ENCODE data around the gene ZMYM1.
"Not testable (repeated sequence)": the region's sequence is repeated elsewhere in the genome, so short reads cannot be mapped to it uniquely, and the experiment has no call there.

Gene ZMYM1

GRCh38 chr1:35080171-35080854 is 1.1 kb downstream of the ZMYM1 start:
- DNase-seq, result no peak

DNA sequence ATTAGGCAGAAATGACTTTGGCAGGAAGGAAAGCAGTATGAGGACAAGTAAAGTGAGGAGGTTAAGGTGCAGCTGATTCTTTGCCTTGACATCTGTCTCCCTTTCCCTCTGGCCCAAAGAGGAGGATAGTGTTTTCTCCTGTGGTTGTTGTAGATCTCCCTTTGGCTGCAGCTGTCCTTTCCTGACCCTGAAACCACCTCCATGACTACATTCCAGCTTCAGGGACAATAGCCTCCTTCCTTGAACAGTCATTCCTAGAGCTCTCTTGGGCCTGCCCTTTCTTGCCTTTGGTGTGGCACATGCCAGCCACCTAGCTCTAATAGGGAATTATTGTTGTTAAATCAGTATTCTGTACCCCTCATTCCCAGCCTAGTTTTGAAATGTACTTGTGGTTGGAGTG is 6.2 kb downstream of the ZMYM1 start:
- no peak for DNase-seq

GRCh38 chr1:35097224-35097623 is 18.0 kb downstream of the ZMYM1 start:
- no peak for DNase-seq

DNA sequence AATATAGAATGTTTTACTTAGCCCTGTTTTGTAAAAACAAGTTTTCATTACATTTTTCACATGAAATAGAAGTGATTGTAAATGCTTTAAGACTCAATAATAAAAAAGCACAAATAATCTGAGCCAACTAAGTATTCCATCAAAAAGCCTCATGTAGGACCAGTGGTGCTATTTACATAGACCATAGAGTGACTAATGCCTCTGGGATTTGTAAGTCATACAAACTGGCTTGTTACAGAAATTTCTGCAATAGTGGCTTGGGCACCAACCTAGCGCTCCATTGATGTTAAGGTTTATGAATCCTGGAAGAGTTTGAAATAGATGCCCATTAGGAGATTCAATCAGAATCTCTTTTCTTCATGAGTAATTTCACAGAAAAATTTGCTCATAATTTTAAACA is 31.9 kb downstream of the ZMYM1 start:
- DNase-seq, result no peak

DNA sequence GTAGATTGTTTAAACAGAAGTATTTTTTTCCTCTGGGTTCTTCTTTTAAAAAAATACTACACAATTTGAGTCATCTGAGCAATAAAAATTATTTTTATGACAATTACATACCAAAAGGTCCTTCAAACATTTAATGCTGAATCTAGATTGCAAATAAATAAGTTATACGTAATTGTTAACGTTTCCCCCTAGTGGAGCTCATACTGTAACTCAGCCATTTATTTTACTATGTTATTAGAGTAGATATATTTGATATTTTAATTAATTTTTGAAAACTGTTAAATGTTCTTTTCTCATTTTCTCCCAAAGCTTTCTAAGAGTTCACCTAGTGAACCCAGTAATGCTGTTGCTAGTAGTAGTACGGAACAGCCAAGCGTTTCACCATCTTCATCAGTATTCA is 33.5 kb downstream of the ZMYM1 start:
- no peak for DNase-seq

DNA sequence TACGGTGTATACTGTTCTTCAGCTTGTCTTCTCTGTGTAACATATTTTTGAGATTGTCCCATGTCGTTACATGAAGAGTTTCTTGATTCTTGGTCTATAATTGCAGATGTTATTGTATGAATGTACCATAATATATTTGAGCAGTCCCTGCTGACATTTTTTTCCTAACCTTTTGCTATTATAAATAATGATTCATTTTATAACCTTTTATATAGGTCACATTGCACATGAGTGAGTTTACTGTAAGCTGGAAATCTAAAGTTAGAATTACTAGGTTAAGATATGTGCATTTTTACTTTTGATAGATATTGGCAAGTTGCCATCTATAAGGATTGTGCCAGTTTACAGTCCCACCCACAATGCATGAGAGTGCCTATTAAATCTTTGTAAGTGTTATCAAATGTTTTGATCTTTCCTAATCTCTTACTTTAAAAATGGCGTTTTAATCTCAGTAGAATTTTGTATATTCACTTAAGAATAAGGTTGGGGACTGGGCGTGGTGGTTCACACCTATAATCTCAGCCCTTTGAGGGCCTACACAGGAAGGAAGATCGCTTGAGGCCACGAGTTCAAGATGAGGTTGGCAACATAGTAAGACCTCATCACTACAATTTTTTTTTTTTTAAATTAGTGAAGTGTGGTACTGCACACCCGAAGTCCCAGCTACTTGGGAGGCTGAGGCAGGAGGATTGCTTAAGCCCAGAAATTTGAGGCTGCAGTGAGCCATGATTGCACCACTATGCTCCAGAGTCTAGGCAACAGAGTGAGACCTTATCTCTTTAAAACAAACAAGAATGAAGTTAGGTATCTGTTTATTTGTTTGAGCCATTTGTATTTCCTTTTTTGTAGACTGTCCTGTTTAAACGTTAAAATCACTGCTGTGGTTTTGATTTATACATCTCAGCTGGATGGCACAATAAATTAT is 36.5 kb downstream of the ZMYM1 start:
- DNase-seq, result no peak

- peak; percentile 69 for DNase-seq
These were observed 41.4 kb downstream of the ZMYM1 start for GRCh38 chr1:35120458-35121133.

- no peak for DNase-seq
These were observed 43.1 kb downstream of the ZMYM1 start for GRCh38 chr1:35122311-35122710.

- no peak for DNase-seq
These were observed 47.4 kb downstream of the ZMYM1 start for GRCh38 chr1:35126546-35126945.

- DNase-seq, result no peak
These were observed 49.9 kb downstream of the ZMYM1 start for GRCh38 chr1:35129080-35129479.

DNA sequence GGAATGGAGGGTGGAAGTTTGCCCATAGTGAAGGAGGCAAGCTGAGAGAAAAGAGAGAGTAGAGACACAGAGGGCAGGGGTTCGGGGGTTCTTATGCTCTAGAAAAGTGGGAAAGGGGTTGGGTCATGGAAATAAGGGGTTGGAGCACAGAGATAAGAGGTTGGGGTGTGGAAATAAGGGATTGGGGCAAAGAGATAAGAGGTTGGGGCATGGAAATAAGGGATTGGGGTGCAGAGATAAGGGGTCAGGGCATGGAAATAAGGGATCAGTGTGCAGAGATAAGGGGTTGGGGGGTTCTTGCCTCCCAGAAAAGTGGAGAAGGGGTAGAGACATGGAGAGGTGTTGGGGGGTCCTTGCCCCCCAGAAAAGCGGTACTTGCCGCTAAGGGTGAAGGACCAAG is 57.6 kb downstream of the ZMYM1 start:
- no peak for DNase-seq

- not testable (repeated sequence) for DNase-seq
These were observed 58.4 kb downstream of the ZMYM1 start for GRCh38 chr1:35137590-35137989.

GRCh38 chr1:35142294-35142693 is 63.1 kb downstream of the ZMYM1 start:
- DNase-seq, result not testable (repeated sequence)

DNA sequence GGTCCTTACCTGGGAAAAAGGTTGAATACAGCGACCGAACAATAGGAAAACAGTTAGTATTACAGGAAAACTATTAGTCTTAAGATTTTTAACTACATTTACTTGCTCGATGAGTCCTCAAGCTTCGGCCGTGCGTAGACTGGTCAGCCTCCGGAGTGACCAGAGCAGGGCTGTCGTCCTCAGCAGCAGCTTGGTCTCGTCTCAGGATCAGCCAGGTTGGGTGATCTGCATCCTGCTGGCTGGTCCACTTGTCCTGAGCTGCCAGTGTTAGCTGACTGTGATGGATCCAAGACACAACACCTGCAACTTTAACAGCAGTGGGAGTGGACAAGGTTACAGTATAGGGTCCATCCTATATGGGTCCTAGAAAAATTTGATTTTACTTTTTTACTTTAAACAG is 63.5 kb downstream of the ZMYM1 start:
- DNase-seq, result not testable (repeated sequence)

GRCh38 chr1:35143737-35144508 is 64.7 kb downstream of the ZMYM1 start:
- no peak for DNase-seq

- DNase-seq, result peak; percentile 16
These were observed 66.8 kb downstream of the ZMYM1 start for GRCh38 chr1:35145892-35146549.

DNA sequence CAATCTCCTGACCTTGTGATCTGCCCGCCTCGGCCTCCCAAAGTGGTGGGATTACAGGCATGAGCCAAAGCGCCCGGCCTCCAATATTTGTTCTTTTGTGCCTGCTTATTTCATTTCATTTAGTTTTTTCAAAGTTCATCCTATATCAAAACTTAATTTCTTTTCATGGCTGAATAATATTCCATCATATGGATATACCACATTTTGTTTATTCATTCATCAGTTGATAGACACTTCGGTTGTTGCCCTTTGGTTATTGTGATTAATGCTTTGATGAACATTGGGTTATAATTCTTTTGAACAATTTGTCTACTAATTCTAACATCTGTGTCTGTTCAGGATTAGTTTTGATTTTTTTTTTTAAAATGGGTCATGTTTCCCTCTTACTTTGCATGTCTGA is 72.0 kb downstream of the ZMYM1 start:
- no peak for DNase-seq

DNA sequence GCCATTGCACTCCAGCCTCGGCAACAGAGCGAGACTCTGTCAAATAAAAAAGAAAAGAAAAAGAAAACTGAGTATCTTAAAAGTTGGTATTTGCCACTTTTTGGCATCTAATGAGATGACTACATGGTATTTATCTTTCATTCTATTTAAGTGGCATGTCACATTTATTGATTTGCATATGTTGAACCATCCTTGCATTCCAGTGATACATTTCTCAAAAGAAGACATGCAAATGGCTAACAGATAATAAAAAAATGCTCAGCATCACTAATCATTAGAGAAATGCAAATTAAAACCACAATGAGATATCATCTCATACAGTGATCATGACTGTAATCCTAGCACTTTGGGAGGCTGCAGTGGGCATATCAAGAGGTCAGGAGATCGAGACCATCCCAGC is 85.7 kb downstream of the ZMYM1 start:
- DNase-seq, result no peak

All from retina (tissue), 1 donor.